Hepatocyte (in vitro differentiated cells): Measurements from ENCODE around the gene IER3. TPM values are rescaled to one million over a fixed set of nuclear protein-coding genes. Genes with fewer than 3 reads are reported as not detected.

Experiments
- polyA plus RNA-seq: library from polyadenylated mRNA; unstranded; fragments of >200 nt; fragmentation: Nextera tagmentation; extraction: Ambion mirVana; gene quantifications from 2 replicates; pipeline ENCODE4 v1.2.1, GENCODE V29; 2016
- small RNA-seq: library from RNA; depleted of rRNA; stranded (forward); fragments of <200 nt; gene quantifications from one replicate; pipeline ENCODE3, GENCODE V24; 2014
- total RNA-seq: library from RNA; depleted of rRNA; stranded (reverse); fragments of >200 nt; gene quantifications from 2 replicates; pipeline ENCODE4 v1.2.3, GENCODE V29; 2014

IER3 gene
- total and polyA plus RNA-seq, 2 experiments from 2014 or later: 159 to 193 TPM

Small RNA genes lying within 50 kb of the gene (small RNA-seq; reads per million reads assigned to genes)
- gene RF00019: not detected
- gene RN7SL353P: not detected

Other genes with a start within 250 kb of the IER3 start
- gene GNL1, start 188.1 kb downstream of the IER3 start, total RNA-seq: 29.5 and 33.2 TPM in 2 replicates
- gene GNL1, start 188.1 kb downstream of the IER3 start, polyA plus RNA-seq: 81.1 and 101 TPM in 2 replicates
- 10.1 and 10.8 TPM in 2 replicates for gene PRR3, start 187.3 kb downstream of the IER3 start, total RNA-seq
- gene PRR3, start 187.3 kb downstream of the IER3 start, polyA plus RNA-seq: 7.8 and 9.3 TPM in 2 replicates
- gene ABCF1, start 173.1 kb downstream of the IER3 start, total RNA-seq: 36.5 and 44.1 TPM in 2 replicates
- gene ABCF1, start 173.1 kb downstream of the IER3 start, polyA plus RNA-seq: 62.0 and 71.3 TPM in 2 replicates
- 34.5 and 36.2 TPM in 2 replicates for gene PPP1R10, start 127.3 kb downstream of the IER3 start, total RNA-seq
- gene PPP1R10, start 127.3 kb downstream of the IER3 start, polyA plus RNA-seq: 38.2 and 38.6 TPM in 2 replicates
- 38.7 and 40.1 TPM in 2 replicates for gene MRPS18B, start 126.7 kb downstream of the IER3 start, total RNA-seq
- gene MRPS18B, start 126.7 kb downstream of the IER3 start, polyA plus RNA-seq: 59.4 and 60.9 TPM in 2 replicates
- gene ATAT1, start 117.7 kb downstream of the IER3 start, total RNA-seq: 6.9 and 7.0 TPM in 2 replicates
- gene ATAT1, start 117.7 kb downstream of the IER3 start, polyA plus RNA-seq: 18.3 and 19.7 TPM in 2 replicates
- 8.7 and 21.3 TPM in 2 replicates for gene C6orf136, start 97.4 kb downstream of the IER3 start, total RNA-seq
- 16.9 and 28.0 TPM in 2 replicates for gene C6orf136, start 97.4 kb downstream of the IER3 start, polyA plus RNA-seq
- 18.2 and 19.4 TPM in 2 replicates for gene DHX16, start 71.5 kb downstream of the IER3 start, total RNA-seq
- gene DHX16, start 71.5 kb downstream of the IER3 start, polyA plus RNA-seq: 28.4 and 31.4 TPM in 2 replicates
- 12.0 and 13.2 TPM in 2 replicates for gene PPP1R18, start 57.9 kb downstream of the IER3 start, total RNA-seq
- 11.3 and 11.7 TPM in 2 replicates for gene PPP1R18, start 57.9 kb downstream of the IER3 start, polyA plus RNA-seq
- 7.2 and 7.8 TPM in 2 replicates for gene NRM, start 53.6 kb downstream of the IER3 start, total RNA-seq
- 17.2 and 21.0 TPM in 2 replicates for gene NRM, start 53.6 kb downstream of the IER3 start, polyA plus RNA-seq
- 3.3 and 8.7 TPM in 2 replicates for gene MDC1, start 27.3 kb downstream of the IER3 start, total RNA-seq
- 9.8 and 9.9 TPM in 2 replicates for gene MDC1, start 27.3 kb downstream of the IER3 start, polyA plus RNA-seq
- gene TUBB, start 24.2 kb downstream of the IER3 start, total RNA-seq: 460 and 470 TPM in 2 replicates
- gene TUBB, start 24.2 kb downstream of the IER3 start, polyA plus RNA-seq: 414 and 433 TPM in 2 replicates
- gene FLOT1, start 1.9 kb downstream of the IER3 start, total RNA-seq: 93.5 and 103 TPM in 2 replicates
- 144 and 148 TPM in 2 replicates for gene FLOT1, start 1.9 kb downstream of the IER3 start, polyA plus RNA-seq
- gene DDR1, start 140.0 kb upstream of the IER3 start, total RNA-seq: 67.4 and 94.4 TPM in 2 replicates
- gene DDR1, start 140.0 kb upstream of the IER3 start, polyA plus RNA-seq: 94.4 and 104 TPM in 2 replicates
- 15.2 and 26.0 TPM in 2 replicates for gene GTF2H4, start 163.7 kb upstream of the IER3 start, total RNA-seq
- 13.6 and 14.0 TPM in 2 replicates for gene GTF2H4, start 163.7 kb upstream of the IER3 start, polyA plus RNA-seq
- gene VARS2, start 169.7 kb upstream of the IER3 start, total RNA-seq: 23.1 and 36.9 TPM in 2 replicates
- 20.8 and 21.6 TPM in 2 replicates for gene VARS2, start 169.7 kb upstream of the IER3 start, polyA plus RNA-seq
- 1.1 TPM in 1 of 2 replicates, not detected in the other for gene SFTA2, start 187.6 kb upstream of the IER3 start, total RNA-seq
- gene SFTA2, start 187.6 kb upstream of the IER3 start, polyA plus RNA-seq: 8.8 and 9.5 TPM in 2 replicates
- 0.04 and 0.13 TPM in 2 replicates for gene MUCL3, start 196.4 kb upstream of the IER3 start, total RNA-seq
- gene MUCL3, start 196.4 kb upstream of the IER3 start, polyA plus RNA-seq: 0.11 and 0.34 TPM in 2 replicates
- gene MUC21, start 239.2 kb upstream of the IER3 start, total RNA-seq: not detected in 2 replicates
- not detected in 2 replicates for gene MUC21, start 239.2 kb upstream of the IER3 start, polyA plus RNA-seq